Fibroblast of skin of right quadriceps (primary cell): Measurements from ENCODE around the gene PMF1.

ENCODE experiments used
- DNase-seq: peaks from one replicate; pipeline ENCODE4 v3.0.0-alpha.2; 2013

Gene PMF1

DNA sequence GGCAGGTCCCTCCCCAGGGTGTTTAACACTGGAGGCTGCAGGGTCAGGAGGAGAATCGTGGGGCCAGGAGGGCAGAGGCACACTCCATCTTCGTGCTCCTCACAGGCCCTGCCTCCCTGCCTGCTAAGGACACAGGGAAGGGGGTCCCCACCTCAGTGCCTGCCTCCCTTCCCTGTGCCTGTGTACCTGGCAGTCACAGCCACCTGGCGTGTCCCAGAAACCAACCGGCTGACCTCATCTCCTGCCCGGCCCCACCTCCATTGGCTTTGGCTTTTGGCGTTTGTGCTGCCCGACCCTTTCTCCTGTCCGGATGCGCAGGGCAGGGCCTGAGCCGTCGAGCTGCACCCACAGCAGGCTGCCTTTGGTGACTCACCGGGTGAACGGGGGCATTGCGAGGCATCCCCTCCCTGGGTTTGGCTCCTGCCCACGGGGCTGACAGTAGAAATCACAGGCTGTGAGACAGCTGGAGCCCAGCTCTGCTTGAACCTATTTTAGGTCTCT is 28.6 kb downstream of the PMF1 start:
- no peak for DNase-seq

DNA sequence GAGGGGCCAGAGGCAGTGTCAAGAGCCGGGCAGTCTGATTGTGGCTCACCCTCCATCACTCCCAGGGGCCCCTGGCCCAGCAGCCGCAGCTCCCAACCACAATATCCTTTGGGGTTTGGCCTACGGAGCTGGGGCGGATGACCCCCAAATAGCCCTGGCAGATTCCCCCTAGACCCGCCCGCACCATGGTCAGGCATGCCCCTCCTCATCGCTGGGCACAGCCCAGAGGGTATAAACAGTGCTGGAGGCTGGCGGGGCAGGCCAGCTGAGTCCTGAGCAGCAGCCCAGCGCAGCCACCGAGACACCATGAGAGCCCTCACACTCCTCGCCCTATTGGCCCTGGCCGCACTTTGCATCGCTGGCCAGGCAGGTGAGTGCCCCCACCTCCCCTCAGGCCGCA is 29.1 kb downstream of the PMF1 start, which contains the start of gene BGLAP:
Gene BGLAP (plus strand): TSS at position 259 of the 400 bp plus-strand sequence. CDS start 48 bp downstream, at position 307.
- no peak for DNase-seq

DNA sequence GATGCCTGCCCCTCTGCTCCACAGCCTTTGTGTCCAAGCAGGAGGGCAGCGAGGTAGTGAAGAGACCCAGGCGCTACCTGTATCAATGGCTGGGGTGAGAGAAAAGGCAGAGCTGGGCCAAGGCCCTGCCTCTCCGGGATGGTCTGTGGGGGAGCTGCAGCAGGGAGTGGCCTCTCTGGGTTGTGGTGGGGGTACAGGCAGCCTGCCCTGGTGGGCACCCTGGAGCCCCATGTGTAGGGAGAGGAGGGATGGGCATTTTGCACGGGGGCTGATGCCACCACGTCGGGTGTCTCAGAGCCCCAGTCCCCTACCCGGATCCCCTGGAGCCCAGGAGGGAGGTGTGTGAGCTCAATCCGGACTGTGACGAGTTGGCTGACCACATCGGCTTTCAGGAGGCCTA is 29.9 kb downstream of the PMF1 start:
- no peak for DNase-seq

DNA sequence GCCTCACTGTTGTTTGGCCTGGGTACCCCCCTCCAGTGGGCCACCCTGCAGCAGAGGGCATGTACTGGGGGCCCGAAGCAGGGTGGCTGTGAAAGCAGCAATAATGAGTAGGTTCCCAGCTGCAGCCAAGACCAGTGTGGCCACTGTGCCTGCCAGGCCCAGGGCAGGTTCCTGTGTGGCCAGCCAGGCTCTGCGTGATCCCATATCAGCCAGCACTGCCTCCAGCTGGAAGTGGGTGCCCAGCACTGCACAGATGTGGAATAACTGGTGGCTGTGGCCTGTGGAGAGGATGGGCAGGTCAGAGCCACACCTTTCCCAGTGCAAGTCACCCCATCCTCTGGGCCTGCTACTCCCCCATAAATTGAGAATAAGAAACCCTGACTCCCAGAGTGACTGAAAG is 31.3 kb downstream of the PMF1 start:
- DNase-seq: no peak

DNA sequence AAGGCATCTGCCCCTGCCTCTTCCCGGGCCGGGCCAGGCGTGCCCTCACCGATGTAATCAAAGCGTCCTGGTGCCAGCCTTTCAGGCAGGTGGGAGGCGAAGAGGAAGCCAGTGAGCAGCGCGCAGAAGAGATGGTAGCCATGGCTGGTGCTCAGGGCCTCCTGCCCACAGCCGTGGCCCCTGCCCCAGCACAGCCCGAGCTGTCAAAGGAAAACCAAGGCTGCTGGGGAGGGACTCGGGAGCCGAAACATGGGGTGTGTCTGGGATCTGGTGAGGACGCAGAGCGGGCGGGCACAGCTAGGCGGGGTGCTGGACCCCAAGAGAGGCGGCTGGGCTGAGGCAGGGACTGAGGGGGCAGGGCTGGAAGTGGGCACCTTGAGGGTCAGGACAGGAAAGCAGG is 31.9 kb downstream of the PMF1 start:
- no peak for DNase-seq

DNA sequence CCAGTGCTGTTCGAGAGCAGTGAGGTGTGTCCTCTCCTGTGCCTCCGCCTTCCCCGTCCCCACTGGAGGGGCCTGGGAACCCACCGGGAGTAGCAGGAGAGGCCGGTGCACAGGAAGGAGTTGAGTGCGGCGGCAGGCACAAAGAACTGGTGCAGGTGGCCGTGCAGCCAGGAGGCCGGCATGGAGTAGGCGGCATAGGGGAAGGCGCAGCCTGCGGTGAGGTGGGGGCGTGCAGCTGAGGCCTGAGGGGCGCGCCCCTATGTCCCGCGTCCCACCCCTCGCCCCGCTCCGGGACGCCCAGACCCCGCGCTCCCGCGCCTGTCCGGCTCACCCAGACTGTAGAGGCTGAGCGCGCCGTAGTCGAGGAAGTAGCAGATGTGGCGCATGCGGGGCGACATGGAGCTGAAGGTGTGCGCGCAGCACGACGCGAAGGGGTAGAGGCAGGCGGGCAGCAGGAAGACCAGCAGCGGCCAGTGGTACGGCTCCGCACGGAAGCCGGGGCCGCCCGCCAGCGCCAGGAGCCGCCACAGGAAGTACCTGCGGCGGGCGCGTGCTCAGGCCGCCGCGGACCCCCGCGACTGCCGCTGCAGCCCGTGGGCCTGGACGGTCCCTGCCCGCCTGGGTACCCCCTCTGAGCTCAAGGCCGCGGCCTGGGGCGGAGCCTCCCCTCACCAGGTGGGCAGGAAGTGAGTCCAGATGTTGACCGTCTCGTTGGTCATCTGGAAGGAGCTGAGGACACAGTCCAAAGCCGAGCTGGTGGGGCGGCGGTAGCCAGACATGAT is 32.8 kb downstream of the PMF1 start:
- DNase-seq: peak; percentile 18

DNA sequence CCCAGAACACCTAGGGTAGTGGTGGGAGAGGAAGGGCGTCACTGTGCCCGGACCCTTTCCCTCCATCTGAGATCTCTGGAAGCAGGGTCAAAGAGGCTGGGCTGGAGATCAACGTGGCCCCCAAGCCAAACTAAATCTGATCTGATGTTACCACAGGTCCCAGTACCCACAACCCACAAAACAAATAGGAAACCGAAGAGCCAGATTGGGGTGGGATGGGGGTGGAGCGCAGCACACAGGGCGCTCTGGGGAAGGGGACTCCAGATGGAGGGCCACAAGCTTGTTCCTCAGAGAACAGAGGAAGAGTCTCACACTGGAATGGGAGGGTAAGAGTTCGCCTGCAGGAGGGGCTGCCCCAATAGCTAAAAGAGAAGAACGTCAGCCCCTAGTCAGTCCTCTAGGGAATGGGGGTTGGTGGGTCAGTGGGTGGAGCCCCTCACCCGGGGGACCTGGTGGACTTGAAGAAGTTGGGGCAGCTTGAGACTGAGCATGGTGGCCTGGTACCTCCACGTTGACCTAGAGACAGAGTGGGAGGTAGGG is 33.5 kb downstream of the PMF1 start:
- DNase-seq: no peak

DNA sequence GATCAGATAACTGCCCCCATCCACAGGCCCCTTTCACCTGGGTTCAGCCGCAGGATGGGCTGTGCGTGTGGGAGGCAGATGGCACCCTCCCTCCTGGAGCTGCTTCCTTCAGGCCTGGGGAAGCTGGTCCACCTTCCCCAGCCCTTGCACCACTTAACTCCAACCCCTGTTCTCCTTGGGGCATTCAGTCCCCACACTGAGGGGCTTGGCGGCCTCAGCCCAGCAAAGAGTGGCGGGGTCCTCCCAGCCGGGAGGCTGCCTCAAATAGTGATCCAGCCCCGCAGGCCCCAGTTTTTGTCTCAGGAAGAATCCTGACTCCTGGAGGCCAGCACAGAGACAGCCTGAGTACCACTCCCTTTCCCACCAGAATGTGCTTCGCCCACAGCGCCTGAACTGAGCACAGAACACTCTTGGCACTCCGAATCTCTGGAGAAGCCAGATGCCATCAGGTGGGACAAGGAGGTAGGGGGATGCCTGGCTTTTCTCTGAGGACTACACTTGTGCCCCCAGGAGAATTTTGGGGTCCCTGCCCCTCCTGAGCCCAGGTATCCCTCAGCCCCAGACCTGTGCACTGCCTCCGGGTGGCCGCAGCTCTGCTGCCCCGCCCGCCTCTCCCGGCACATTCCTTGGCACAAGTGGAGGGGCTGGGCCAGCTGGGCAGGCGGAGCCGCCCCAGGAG is 34.1 kb downstream of the PMF1 start:
- DNase-seq: no peak

DNA sequence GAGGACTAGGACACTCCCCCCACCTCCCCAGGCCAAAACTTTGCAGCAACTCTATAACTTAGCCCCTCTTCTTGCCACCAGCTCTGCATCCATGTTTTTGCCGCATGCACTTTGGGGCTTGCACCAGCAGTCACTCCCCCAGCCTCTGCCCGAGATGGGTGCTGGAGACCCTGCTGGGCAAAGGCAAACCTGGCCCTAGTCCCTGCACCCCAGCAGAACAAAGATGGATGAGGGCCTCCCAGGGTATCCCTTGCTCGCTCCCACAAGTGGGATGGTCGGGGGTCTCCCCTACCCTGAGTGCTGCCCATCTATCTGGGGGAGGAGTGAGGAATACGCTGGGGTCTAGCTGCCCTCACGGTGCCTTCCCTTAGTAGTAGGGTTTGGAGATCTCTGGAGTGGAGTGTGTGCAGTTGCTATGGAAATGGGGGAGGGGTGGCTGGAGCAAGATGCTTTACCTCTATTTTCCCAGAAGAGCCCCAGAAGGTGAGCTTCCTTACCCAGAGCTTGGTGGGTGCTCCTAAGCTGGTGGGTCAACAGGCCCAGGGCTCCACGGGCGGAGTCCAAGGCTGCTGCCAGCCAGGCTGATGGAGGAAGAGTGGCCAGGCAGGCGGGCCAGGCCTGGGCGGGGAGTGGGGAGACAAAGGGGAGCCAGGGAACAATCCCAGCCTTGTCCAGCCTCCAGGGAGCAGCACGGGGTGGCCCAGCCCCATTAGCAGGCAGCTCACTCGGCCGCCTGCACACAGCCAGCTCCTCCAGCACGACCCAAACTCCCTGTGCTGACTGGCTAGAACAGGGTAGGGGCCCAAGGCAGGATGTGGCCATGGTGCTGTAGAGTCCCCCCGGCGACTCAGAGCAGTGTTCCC is 34.9 kb downstream of the PMF1 start, which contains the start of gene PAQR6:
Gene PAQR6 (minus strand): TSS at position 597 of the 863 bp plus-strand sequence. CDS start 1,325 bp downstream, outside the sequence.
- no peak for DNase-seq

DNA sequence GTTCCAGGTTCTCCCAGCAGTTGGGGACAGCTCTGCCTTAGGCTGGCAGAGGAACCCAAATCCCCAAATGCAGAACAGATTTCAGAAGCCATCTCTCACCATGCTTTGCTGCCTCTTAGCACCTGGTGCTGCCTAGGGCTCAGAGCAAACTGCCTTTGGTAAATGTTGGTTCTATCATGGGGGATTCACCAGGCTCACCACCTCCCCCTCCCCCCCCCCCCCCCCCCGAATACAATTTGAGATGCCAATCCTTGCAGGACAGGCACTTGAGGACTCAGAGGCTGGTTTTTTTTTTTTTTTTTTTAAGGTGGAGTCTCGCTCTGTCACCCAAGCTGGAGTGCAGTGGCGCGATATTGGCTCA is 35.5 kb downstream of the PMF1 start:
- DNase-seq: no peak

DNA sequence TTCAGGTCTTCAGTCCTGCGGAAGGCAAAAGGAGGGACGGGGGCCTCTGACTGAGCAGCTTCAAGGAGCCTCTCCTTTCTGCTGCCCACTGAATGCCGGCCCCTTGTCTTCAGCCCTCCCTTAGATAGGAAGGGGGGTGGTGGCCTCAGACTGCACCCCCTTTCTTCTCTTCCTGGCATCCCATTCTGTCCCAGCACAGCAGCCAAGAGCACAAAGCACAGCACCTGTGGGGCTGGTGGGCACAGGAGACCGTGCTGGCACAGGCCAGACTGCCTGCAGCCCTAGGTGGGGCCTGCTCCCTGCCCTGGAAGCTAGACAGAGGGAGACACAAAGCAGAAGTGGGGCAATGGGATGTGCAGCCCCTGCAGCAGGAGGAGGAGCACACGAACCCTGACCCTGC is 36.8 kb downstream of the PMF1 start:
- no peak for DNase-seq

DNA sequence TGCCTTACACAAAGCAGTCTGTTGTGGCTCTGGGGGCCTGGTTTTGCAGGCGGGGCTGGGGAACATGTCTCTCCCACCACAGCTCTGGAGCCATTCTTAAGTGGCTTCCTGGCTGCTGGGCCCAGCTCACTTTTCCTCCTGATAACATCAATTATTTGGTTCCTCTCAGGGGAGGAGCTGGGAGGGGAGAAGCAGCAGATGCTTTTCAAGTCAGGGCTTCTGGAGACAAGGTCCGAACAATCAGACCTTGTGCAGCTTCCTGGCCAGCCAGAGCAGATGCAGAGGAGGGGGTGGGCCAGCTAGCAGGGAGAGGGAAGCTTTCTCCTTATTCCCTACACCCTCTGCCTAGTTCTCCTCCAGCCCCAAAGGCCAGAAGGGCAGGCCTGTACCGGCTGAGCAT is 38.7 kb downstream of the PMF1 start:
- DNase-seq: no peak

DNA sequence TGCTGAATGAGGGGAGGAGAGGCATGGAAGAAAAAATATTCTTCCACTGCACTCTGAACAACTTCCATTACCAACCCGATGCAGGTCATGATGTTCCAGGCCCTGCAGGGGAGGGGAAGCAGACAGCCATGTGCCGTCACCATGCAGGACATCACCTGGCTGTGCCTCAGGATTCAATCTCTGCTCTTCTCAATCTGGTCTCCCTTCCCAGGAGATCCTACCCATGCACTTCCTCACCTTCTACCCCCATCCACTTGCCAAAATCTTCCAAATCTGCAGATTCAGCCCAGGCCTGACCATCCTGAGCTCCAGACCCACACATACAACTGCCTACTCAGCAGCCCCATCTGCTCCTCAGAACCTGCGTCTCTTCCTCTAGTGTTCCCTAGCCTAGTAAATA is 40.8 kb downstream of the PMF1 start:
- DNase-seq: no peak

DNA sequence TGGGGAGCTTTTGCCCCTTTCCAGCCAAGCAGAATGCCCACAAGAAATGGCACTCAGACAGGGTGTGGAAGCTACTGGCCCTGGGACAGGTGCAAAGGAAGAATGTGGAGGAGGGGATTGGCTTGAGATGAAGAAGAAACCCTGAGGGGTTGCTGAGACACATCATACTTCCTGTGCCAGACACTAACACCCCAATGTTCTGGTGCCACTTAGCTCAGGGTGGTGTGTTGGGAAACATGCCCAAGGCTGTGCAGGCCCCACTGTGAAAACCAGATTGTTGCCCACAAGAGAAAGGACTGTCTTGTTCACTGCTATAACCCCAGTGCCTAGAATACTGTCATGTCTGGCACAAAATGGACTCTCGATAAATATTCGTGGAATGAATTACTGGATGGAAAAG is 44.9 kb downstream of the PMF1 start:
- DNase-seq: no peak

DNA sequence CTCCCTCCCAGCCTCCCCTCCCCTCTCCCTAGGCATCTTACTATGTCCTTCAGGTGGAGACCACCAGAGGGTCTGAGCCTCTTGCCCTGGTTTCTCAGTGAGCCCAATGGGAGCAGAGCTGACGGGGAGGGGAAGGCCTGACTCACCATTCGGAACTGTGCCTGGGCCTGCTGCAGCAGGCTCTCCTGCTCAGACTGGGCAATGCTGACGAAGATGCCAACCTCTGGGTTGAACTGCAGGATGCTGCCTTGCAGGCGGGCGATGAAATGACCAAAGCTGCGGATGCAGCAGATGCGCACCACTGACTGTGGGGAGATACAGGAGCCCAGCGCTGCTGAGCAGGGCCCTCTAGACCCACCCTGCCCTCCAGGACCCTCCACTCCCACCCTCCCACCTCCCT is 46.1 kb downstream of the PMF1 start:
- DNase-seq: no peak

DNA sequence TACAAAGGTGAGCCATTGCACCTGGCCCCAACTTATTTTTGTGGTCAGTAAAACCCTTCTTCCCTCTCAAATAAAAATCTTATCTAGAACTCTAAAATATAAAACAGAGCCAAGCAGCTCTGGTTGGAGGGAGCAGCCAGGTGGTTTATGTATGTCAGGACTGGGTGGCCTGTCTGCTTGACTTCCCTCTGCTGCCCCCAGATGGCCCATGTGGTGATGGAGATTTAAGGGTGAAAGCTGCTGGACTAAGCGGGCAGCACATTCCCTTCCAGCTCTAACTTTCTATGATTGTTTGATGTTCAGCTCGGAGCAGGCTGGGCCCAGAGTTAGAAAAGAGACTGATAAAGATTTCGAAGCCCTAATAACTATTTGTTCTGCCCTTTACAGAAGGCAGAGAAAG is 47.0 kb downstream of the PMF1 start:
- DNase-seq: no peak

DNA sequence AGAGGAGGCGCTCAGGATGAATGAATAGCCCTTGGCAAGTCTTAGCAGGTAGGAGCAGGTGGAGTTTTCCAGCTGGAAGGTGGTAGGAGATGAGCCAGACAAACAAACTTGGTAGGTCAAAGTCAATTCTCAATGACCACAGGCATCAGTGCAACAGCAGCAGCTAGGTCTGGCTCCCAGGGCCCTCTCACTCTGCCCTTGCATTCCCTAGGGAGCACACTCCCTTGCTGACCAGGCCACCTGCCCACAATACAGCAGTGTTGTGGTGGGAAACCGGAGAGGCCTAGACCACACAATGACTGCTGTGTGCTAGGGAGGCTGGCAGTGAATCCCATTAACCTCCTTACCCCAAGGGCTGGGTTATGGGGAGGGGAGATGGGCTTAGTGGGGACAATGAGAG is 48.1 kb downstream of the PMF1 start:
- no peak for DNase-seq

DNA sequence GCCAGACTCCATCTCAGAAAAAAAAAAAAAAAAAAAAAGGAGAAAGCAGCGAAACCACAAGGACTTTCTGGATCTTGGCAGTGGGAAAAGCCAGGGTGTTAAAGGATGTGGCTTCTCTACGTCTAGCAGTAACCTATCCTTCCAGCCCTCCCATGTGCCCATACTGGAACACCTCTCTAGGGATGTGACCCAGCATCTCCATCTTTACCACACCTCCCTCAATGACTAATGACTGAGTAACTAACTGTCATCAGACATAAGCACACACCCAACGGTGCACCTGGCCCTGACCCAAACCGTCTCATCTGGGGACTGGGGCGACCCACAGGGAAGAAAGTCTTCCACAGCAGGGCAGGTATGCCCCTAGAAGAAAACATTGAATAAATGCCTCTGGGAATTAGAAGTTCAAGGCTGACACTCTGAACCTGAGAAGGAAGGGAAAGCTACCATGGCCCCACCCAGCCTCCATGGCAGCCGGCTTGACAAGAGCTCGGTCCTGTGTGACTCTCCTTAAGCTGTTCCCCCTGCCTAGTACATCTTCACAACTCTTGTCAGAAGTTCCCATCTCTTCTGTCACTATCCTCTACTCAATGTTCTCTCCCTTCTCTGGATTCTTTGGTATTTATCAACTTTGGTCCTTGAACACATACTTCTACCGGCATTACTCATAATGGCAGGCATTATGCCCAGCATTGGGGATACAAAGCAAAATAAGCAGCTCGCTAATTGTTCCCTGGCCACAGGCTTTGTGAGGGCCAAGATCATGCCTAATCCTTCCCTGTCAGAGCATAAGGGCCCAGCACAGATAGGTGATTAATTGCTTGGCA is 49.9 kb downstream of the PMF1 start:
- peak; percentile 78 for DNase-seq

DNA sequence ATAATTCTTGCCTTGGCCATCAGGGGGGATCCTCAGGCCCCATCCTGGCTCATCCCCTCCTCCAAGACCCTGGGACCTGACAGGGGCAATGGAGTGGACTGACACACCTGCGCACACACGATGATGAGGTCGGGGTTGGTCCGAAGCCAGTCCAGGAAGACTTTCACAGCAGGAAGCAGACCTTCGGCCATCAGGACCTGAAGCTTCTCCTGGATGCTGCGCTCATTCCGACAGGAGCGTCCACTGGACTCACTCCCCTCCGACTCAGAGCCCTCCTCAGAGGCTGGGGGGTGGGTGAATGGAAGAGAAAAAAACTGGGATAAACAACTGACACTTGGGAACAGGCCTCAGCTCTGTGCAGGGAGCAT is 50.5 kb downstream of the PMF1 start:
- no peak for DNase-seq

DNA sequence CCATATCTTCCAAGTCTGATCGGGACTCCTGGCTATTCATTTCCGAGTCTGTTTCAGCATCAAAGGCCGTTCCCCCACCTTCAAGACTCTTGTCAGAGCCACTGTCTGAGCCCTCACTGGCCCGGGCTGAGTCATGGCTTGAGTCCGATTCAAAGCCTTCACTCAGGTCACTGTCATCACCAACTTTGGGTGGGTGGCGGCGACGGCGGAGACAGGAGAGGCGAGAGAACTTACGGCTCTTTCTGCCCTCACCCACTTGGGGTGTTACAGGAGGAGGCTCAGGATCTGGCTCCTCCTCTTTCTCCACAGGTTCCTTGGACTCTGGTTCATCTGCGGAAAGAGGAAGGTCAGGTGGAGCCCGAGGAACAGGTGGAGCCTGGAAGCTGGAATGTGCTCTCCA is 53.2 kb downstream of the PMF1 start:
- DNase-seq: no peak

DNA sequence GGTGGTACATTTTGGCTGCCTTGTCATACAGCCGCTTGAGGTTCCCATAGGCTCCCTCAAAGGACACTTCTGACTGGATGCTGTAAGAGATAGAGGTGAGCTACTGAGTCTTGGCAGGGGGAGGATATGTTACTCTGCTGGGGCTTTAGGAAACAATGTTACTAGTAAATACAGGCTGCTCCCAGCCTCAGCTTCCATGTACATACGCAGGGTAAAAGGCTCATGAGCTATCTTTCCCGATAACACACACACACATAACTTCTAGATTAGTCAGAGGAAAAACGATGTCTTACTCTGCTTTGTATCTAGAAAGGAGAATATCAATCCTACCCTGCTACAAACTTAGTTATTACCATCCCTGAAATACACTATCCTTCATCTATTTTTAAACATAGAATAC is 55.5 kb downstream of the PMF1 start:
- no peak for DNase-seq

DNA sequence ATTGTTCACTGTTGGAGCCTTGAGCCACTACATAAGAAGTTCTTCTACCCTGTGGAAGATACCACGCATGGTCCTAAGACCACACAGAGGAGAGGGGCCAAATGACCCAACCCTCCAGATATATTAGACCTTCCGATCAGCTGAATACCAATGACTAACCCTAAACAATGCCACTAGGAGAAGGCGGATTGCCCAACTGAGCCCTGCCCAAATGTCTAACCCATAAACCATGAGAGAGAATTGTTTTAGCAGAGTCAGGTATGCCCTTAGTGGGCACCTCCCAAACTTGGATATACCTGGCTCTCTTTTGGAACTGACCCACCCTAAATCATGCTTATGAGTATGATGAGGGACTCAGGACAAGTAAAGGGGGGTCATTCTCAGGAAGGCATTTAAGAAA is 57.5 kb downstream of the PMF1 start:
- DNase-seq: no peak
